ENCODE data around the gene PAEP. TPM values are rescaled to one million over a fixed set of nuclear protein-coding genes. Genes with fewer than 3 reads are reported as not detected.

PAEP gene
- total RNA-seq, 6 experiments from 2014 or later = not detected

GRCh38 chr9:135611875-135612209 lies 50.3 kb downstream of the PAEP start:
- no peaks in the 10 kb centered on the region for H3K4me1 ChIP-seq
- no peak overlapping the region for H3K27ac ChIP-seq
- no peak overlapping the region for H3K4me3 ChIP-seq
- no peak for TF ChIP-seq POLR2A (IDR thresholded peaks at IDR 0.05)
- no peak for TF ChIP-seq CTCF (IDR thresholded peaks at IDR 0.05)
- H3K27me3 ChIP-seq = no peaks in the 10 kb centered on the region
- no peaks in the 10 kb centered on the region for H3K9me3 ChIP-seq
- WGBS (ENCODE audit: insufficient coverage, low coverage, low lambda C conversion rate, missing lambda C conversion rate) = 19% methylated on average over 4 of the region's 4 CpGs
- ATAC-seq = no peak
- peak in 1 of 3 donors; percentile 5 for DNase-seq
- intact Hi-C loops (cut with DNase I) = no loop called here
- no peaks in the 10 kb centered on the region for H3K36me3 ChIP-seq

GRCh38 chr9:135612437-135612836 lies 50.9 kb downstream of the PAEP start:
- no peaks in the 10 kb centered on the region for H3K9me3 ChIP-seq
- no peak overlapping the region for H3K4me3 ChIP-seq
- ATAC-seq = no peak
- no peak for TF ChIP-seq CTCF (IDR thresholded peaks at IDR 0.05)
- no peak for DNase-seq
- intact Hi-C loops (cut with DNase I) = no loop called here
- H3K27ac ChIP-seq = no peak overlapping the region
- no peaks in the 10 kb centered on the region for H3K4me1 ChIP-seq
- H3K36me3 ChIP-seq = no peaks in the 10 kb centered on the region
- WGBS (ENCODE audit: insufficient coverage, low coverage, low lambda C conversion rate, missing lambda C conversion rate) = no CpG with 5 or more reads among the region's 8 CpGs
- no peaks in the 10 kb centered on the region for H3K27me3 ChIP-seq

GRCh38 chr9:135612981-135613910 lies 51.7 kb downstream of the PAEP start:
- intact Hi-C loops (cut with DNase I) = no loop called here
- Histone ChIP-seq H3K27me3 (no peaks in the 10 kb centered on the region), H3K27ac (no peak overlapping the region), H3K4me3 (no peak overlapping the region), H3K9me3 (no peaks in the 10 kb centered on the region), H3K4me1 (no peaks in the 10 kb centered on the region), H3K36me3 (no peaks in the 10 kb centered on the region)
- DNase-seq (no peak), ATAC-seq (no peak)
- no peak for TF ChIP-seq CTCF (IDR thresholded peaks at IDR 0.05)
- no peak for TF ChIP-seq POLR2A (IDR thresholded peaks at IDR 0.05)
- WGBS (ENCODE audit: insufficient coverage, low coverage, low lambda C conversion rate, missing lambda C conversion rate) = 53% methylated on average over 5 of the region's 24 CpGs

GRCh38 chr9:135613946-135614805 lies 52.6 kb downstream of the PAEP start:
- no peak overlapping the region for H3K4me3 ChIP-seq
- no peaks in the 10 kb centered on the region for H3K36me3 ChIP-seq
- H3K9me3 ChIP-seq = no peaks in the 10 kb centered on the region
- ATAC-seq = no peak
- TF ChIP-seq POLR2A (IDR thresholded peaks at IDR 0.05) = no peak
- no peak for TF ChIP-seq CTCF (IDR thresholded peaks at IDR 0.05)
- no peaks in the 10 kb centered on the region for H3K4me1 ChIP-seq
- no peak for DNase-seq
- no peak overlapping the region for H3K27ac ChIP-seq
- no CpG with 5 or more reads among the region's 34 CpGs for WGBS (ENCODE audit: insufficient coverage, low coverage, low lambda C conversion rate, missing lambda C conversion rate)
- no peaks in the 10 kb centered on the region for H3K27me3 ChIP-seq
- intact Hi-C loops (cut with DNase I) = no loop called here

All from right lobe of liver (tissue), 6 donors.